HG02759 (cell line): ENCODE data around the gene CUL2.
"Not testable (repeated sequence)": the region's sequence is repeated elsewhere in the genome, so short reads cannot be mapped to it uniquely, and the experiment has no call there.

ENCODE experiments used
- ATAC-seq: cut with Tn5 transposase; IDR thresholded peaks from one replicate; pipeline ENCODE4 v1.9.1; 2021; ENCODE audit warnings: mild to moderate bottlenecking, moderate library complexity; ENCODE audit not compliant: unreplicated experiment

The CUL2 gene

GRCh38 chr10:35020481-35020880 is 69.7 kb downstream of the CUL2 start:
- no peak for ATAC-seq

- no peak for ATAC-seq
Measured at GRCh38 chr10:35019041-35020024, 70.8 kb downstream of the CUL2 start.

GRCh38 chr10:35017608-35018007 is 72.5 kb downstream of the CUL2 start:
- ATAC-seq = no peak

- no peak for ATAC-seq
Measured at GRCh38 chr10:35015843-35016408, 74.2 kb downstream of the CUL2 start.

- no peak for ATAC-seq
Measured at GRCh38 chr10:35012781-35013180, 77.4 kb downstream of the CUL2 start.

- ATAC-seq = no peak
Measured at GRCh38 chr10:35011771-35012191, 78.4 kb downstream of the CUL2 start.

- no peak for ATAC-seq
Measured at GRCh38 chr10:35007858-35008301, 82.3 kb downstream of the CUL2 start.

- ATAC-seq = no peak
Measured at GRCh38 chr10:35006836-35007235, 83.3 kb downstream of the CUL2 start.

GRCh38 chr10:35005868-35006267 is 84.3 kb downstream of the CUL2 start:
- ATAC-seq = no peak

- ATAC-seq = no peak
Measured at GRCh38 chr10:35004651-35005050, 85.5 kb downstream of the CUL2 start.

GRCh38 chr10:35003906-35004305 is 86.2 kb downstream of the CUL2 start:
- no peak for ATAC-seq

- no peak for ATAC-seq
Measured at GRCh38 chr10:35000936-35001335, 89.2 kb downstream of the CUL2 start.

- no peak for ATAC-seq
Measured at GRCh38 chr10:34999532-34999931, 90.6 kb downstream of the CUL2 start.

GRCh38 chr10:34998940-34999339 is 91.2 kb downstream of the CUL2 start:
- no peak for ATAC-seq

- ATAC-seq = no peak
Measured at GRCh38 chr10:34996843-34997242, 93.3 kb downstream of the CUL2 start.

GRCh38 chr10:34995925-34996324 is 94.2 kb downstream of the CUL2 start:
- no peak for ATAC-seq

- ATAC-seq = peak; percentile 89
Measured at GRCh38 chr10:34994565-34995142, 95.5 kb downstream of the CUL2 start.

GRCh38 chr10:34993782-34994181 is 96.4 kb downstream of the CUL2 start:
- no peak for ATAC-seq

GRCh38 chr10:34991117-34991516 is 99.0 kb downstream of the CUL2 start:
- not testable (repeated sequence) for ATAC-seq

- no peak for ATAC-seq
Measured at GRCh38 chr10:34988397-34989067, 101.6 kb downstream of the CUL2 start.

- no peak for ATAC-seq
Measured at GRCh38 chr10:34985823-34986222, 104.3 kb downstream of the CUL2 start.
